MM.1S (cell line): ENCODE measurements around the gene MEGF6.

Experiments used
- EZH2 ChIP-seq: fragments of 300-600 bp; sonication (generic); optimal IDR thresholded peaks from 2 replicates; pipeline ENCODE3; 2017; ENCODE audit warnings: low read depth, mild to moderate bottlenecking, antibody characterized with exemption, low read length, mixed read lengths
- EZH2phosphoT487 ChIP-seq: fragments of 300-600 bp; sonication (generic); IDR thresholded peaks from 2 replicates; pipeline ENCODE4 v1.6.1; 2018; ENCODE audit warnings: antibody characterized with exemption, low read length

DNA sequence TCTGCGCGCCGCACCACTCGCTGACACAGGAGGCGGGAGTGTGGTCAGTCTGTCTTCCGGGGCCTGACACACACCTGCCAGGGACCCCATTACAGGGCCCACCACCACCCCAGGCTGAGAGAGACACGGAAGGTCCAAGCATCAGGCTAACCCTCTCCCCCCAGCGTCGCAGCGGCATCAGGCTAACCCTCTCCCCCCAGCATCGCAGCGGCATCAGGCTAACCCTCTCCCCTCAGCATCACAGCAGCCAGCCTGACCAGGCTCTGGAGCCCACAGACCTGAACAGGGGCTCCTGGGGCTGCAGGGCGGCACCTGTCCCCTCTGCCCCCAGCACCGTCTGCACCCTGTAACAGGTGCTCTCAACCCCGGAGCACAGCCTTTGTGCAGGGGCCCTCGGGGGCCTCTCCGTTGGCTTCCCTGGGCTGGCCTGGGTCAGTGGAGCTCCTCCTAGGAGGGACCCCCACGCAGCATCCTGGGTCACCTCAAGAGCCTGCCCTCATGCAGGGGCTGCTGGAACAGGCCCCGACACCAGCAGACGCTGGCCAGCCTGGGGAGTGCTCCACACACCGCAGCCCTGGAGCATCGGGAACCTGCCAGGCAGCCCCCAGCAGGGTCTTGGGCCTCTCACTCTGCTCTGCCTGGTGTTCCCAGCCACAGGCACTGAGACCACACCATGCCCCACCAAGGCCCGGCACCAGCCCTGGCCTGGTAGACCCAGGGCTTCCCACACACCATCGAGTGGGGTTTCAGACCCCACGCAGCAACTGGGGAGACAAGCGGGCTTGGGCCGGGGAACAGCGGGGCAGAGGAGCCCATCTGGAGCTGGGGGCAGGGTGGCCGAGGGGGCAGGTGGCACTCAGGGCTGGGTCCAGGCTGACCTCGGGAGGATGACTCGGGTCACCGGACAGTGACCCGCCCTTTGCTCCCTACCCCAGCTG, 67.0 kb downstream of the MEGF6 start:
- TF ChIP-seq EZH2 (no peak), EZH2phosphoT487 (no peak)
